Measurements from ENCODE around the gene DUSP2. TPM values are rescaled to one million over a fixed set of nuclear protein-coding genes. Genes with fewer than 3 reads are reported as not detected.

DUSP2 gene
- total and polyA plus RNA-seq, 10 of the 15 experiments (the other 5 are each of a cell fraction or from before 2014, with no cell fraction given), result 9.7 to 212 (median 57.2) TPM

GRCh38 chr2:96156926-96157648, 11.8 kb upstream of the DUSP2 start (continued):
- TF ChIP-seq ZBTB4 (CRISPR knock-in tag; IDR thresholded peaks at IDR 0.05) (no peak), KAT2A (conservative IDR thresholded peaks at IDR 0.05; ENCODE audit: control insufficient read depth, low read depth, low read length) (no peak)

GRCh38 chr2:96156011-96156820, 11.0 kb upstream of the DUSP2 start:
- H2AFZ ChIP-seq (ENCODE audit: control insufficient read depth, low read depth, low read length), result peak overlapping the region; percentile 30; the same call in 1 of the 2 replicates
- H3K4me2 ChIP-seq (ENCODE audit: control insufficient read depth, insufficient read depth), result peak overlapping the region; percentile 78; the same call in 1 of the 2 replicates
- H3K27ac ChIP-seq (ENCODE audit: control insufficient read depth, insufficient read depth), result peak overlapping the region; percentile 95
- H3K4me3 ChIP-seq, result no peak overlapping the region
- in situ Hi-C loops (cut with MboI), result no loop called here
- intact Hi-C loops (cut with micrococcal nuclease; ENCODE audit: unreplicated experiment), result no loop called here
- TSS peak; percentile 73 for BruUV-seq (replicated peaks)
- SMC1A ChIA-PET (ENCODE audit: uncharacterized antibody, unreplicated experiment), result interaction anchor here (0.6 to 6.6 kb wide), 8 partner anchors 7 to 118 kb away, joined by 3 to 139 read pairs (median 4); partner anchors contain the start of genes ASTL and DUSP2
- POLR2A ChIA-PET, result interaction anchor here (0.6 to 6.4 kb wide), 7 partner anchors 8 to 372 kb away, joined by 3 to 161 read pairs (median 4); partner anchors contain the start of genes ASTL and DUSP2
- peak overlapping the region; percentile 68 for H3K9ac ChIP-seq (ENCODE audit: control insufficient read depth, insufficient read depth, low read length)
- no peaks in the 10 kb centered on the region for H3K79me2 ChIP-seq (ENCODE audit: control insufficient read depth, insufficient read depth, low read length)
- ATAC-seq (peak; percentile 32), DNase-seq (ENCODE audit: low read depth, low spot score) (no peak), FAIRE-seq (peak; percentile 59)
- WGBS (ENCODE audit: insufficient coverage, insufficient replicate concordance, low lambda C conversion rate, missing lambda C conversion rate), result 55% methylated on average over 9 of the region's 10 CpGs
- no peaks in the 10 kb centered on the region for H3K36me3 ChIP-seq (ENCODE audit: control insufficient read depth in 2 of 2, insufficient read depth in 2 of 2, low read length in 1 of 2)
- H3K9me3 ChIP-seq (replicated peaks; ENCODE audit: control insufficient read depth, insufficient read depth, low read length), result peaks cover 3% of the 10 kb centered on the region; the same call in 2 of the 3 replicates
- CTCF ChIA-PET, result interaction anchor here (1.1 to 4.2 kb wide), 7 partner anchors 10 to 20 kb away, joined by 3 to 42 read pairs (median 4); partner anchors contain the start of genes ASTL and DUSP2
- peaks cover 47% of the 10 kb centered on the region for H3K4me1 ChIP-seq (ENCODE audit: control insufficient read depth, insufficient read depth, low read length)
- RAD21 ChIA-PET (ENCODE audit: unreplicated experiment), result interaction anchor here (0.7 to 6.3 kb wide), 6 partner anchors 8 to 18 kb away, joined by 3 to 182 read pairs (median 4); partner anchors contain the start of genes ASTL and DUSP2
- H4K20me1 ChIP-seq (ENCODE audit: control insufficient read depth, insufficient read depth), result no peaks in the 10 kb centered on the region
- H3K27me3 ChIP-seq (replicated peaks in 1 of 2; ENCODE audit: control insufficient read depth in 2 of 2, insufficient read depth in 2 of 2, low read length in 1 of 2), result no peaks in the 10 kb centered on the region
- peak; percentile 38 for TF ChIP-seq NBN (IDR thresholded peaks at IDR 0.05)
- TF ChIP-seq BHLHE40 (IDR thresholded peaks at IDR 0.05; ENCODE audit: borderline replicate concordance in 1 of 2, low read depth in 2 of 2, low read length in 1 of 2), result peak; percentile 64 to 71
- no peak for TF ChIP-seq ZNF207 (IDR thresholded peaks at IDR 0.05; ENCODE audit: borderline replicate concordance)
- TF ChIP-seq NFYA (IDR thresholded peaks at IDR 0.05; ENCODE audit: borderline replicate concordance, low read depth, low read length), result no peak
- peak; percentile 81 for TF ChIP-seq IKZF1 (conservative IDR thresholded peaks at IDR 0.05)
- no peak for TF ChIP-seq RB1 (IDR thresholded peaks at IDR 0.05; ENCODE audit: borderline replicate concordance)
- TF ChIP-seq RELA (IDR thresholded peaks at IDR 0.05; ENCODE audit: borderline replicate concordance, partially characterized antibody), result peak; percentile 0
- peak; percentile 27; the same call in 1 of the 2 replicates for TF ChIP-seq CBFB (IDR thresholded peaks at IDR 0.05; ENCODE audit: low read depth)
- TF ChIP-seq USF1 (IDR thresholded peaks at IDR 0.05; ENCODE audit: borderline replicate concordance, extremely low read length, insufficient read depth, low read depth, low read length), result no peak
- TF ChIP-seq GABPA (IDR thresholded peaks at IDR 0.05; ENCODE audit: low read depth), result no peak
- peak; percentile 17; the same call in 1 of the 2 replicates for TF ChIP-seq TCF12 (IDR thresholded peaks at IDR 0.05; ENCODE audit: low read depth, low read length)
- no peak for TF ChIP-seq ATF7 (IDR thresholded peaks at IDR 0.05; ENCODE audit: low read depth)
- TF ChIP-seq ZNF384 (IDR thresholded peaks at IDR 0.05; ENCODE audit: borderline replicate concordance, low read depth, low read length), result no peak
- no peak for TF ChIP-seq CHD4 (IDR thresholded peaks at IDR 0.05)

Data from GM12878 (cell line).